ENCODE data around the gene TTC34.

- TF ChIP-seq TAF1 (IDR thresholded peaks at IDR 0.05; ENCODE audit: borderline replicate concordance, low read depth, low read length): no peak
- TF ChIP-seq POLR2A (IDR thresholded peaks at IDR 0.05; ENCODE audit: low read depth, low read length): no peak
These were observed 19.4 kb upstream of the TTC34 start for GRCh38 chr1:2820731-2821372.

Data from GM12892 (cell line).